GM19238 (cell line): Measurements from ENCODE around the gene ZMYND8.
"Not testable (repeated sequence)": the region's sequence is repeated elsewhere in the genome, so short reads cannot be mapped to it uniquely, and the experiment has no call there.

Experiments used
- DNase-seq: peaks from one replicate; pipeline ENCODE4 v3.0.0; 2011; ENCODE audit warnings: low spot score; ENCODE audit not compliant: insufficient read length

The ZMYND8 gene

GRCh38 chr20:47287609-47288144 lies 68.8 kb downstream of the ZMYND8 start:
- no peak for DNase-seq

DNA sequence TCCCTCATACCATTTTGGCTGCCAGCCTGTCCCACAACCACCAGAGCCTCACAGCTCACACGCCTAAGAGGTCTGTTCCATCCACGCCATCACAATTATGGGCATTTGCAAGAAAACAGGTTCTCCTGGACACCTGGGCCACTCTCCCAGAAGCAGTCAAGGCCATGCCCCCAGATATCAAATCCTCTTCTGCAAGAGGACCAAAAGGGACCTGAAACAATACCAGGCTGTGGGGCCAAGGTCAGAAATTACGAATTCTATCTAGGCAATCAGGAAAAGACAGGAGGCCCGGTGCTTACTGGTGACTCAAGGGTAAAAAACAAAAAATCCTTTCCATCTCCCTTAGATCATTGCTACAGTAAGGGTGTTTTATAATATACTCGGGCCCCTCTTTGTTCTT lies 69.8 kb downstream of the ZMYND8 start:
- no peak for DNase-seq

- no peak for DNase-seq
Observed at GRCh38 chr20:47285189-47285588, 71.3 kb downstream of the ZMYND8 start.

- DNase-seq = no peak
Observed at GRCh38 chr20:47284373-47284772, 72.1 kb downstream of the ZMYND8 start.

- no peak for DNase-seq
Observed at GRCh38 chr20:47283411-47283810, 73.1 kb downstream of the ZMYND8 start.

GRCh38 chr20:47282864-47283263 lies 73.6 kb downstream of the ZMYND8 start:
- DNase-seq = no peak

GRCh38 chr20:47281376-47281775 lies 75.1 kb downstream of the ZMYND8 start:
- DNase-seq = no peak

DNA sequence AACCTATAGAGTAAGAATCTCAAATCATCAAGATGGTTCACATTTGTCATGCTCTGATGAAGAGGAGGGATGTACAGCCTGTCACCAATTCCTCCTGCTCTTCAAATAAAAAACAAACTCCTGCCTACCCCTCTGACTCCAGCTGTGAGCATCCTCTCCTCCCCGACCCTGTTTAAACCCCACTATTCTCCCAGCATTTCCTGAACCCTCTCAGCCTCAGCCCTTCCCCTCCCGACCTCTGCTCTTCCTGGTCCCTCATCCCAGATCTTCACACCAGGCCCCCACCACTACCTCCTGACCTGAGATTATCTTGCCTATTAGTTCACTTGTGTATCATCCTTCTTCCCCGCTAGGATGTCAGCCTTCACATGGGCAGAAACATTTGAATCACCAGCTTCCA lies 75.8 kb downstream of the ZMYND8 start:
- DNase-seq = no peak

- DNase-seq = no peak
Observed at GRCh38 chr20:47280228-47280627, 76.3 kb downstream of the ZMYND8 start.

- no peak for DNase-seq
Observed at GRCh38 chr20:47278907-47279348, 77.6 kb downstream of the ZMYND8 start.

DNA sequence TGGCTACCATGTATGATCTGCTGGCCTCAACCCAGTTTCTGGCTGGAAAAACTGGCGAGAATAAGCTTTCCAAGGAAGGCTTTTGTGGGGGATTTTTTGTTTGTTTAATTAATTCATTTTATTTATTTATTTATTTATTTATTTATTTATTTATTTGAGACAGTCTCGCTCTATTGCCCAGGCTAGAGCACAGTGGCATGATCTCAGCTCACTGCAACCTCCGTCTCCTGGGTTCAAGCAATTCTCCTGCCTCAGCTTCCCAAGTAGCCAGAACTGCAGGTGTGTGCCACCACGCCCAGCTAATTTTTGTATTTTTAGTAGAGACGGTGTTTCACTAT lies 79.0 kb downstream of the ZMYND8 start:
- DNase-seq = not testable (repeated sequence)

DNA sequence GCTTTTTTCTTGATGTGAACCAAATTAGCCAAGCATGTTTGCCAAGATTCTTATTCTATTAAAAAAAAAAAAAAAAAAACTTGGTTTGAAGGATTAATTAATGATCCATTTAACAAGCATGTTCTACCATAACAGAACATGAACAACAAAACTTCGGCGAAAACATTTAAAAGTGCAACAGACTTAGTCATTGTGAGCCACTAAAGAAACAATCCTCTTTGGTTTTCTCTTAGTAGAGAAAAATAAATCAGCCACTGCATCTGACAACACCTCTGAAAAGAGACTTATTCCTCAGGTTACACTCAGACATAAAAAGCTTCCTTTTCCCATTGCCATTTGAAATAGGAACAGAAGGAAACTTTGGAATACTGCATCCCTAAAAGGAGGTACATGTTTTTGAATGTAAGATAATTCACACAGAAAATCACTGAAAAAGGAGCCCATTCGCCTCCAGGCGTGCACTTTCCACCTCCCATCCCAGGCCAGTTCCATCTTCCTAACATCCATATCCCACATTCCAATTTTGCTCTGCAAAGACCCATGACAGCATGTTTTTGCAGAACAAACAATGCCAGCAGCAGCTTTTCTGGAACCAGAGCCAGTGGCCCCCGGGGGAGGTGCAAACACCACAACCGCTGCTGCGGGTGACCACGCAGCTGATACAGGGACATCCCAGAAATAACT lies 79.5 kb downstream of the ZMYND8 start:
- DNase-seq = no peak

DNA sequence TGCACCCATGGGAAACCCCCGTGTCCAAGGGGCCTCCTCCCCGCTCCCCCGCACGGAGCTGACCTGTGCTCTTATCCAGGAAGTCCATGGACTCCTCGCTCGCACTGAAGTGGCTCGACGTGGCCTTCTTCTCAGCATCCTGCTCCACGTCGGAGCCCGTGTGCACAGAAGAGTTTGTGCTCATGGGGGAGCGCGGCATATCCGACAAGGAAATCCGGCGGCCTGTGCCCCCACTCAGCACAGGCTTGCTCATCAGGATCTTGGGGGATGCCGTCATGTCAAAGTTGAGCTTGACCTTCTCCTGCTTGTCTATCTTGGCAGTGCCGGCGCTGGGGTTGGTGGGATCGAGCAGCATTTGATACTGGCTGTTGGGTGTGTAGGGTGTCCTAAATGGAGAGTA lies 80.2 kb downstream of the ZMYND8 start:
- DNase-seq = no peak

GRCh38 chr20:47275548-47275947 lies 81.0 kb downstream of the ZMYND8 start:
- DNase-seq = no peak

- DNase-seq = peak; percentile 43
Observed at GRCh38 chr20:47274401-47275108, 81.9 kb downstream of the ZMYND8 start.

GRCh38 chr20:47273591-47274235 lies 82.8 kb downstream of the ZMYND8 start:
- no peak for DNase-seq

- DNase-seq = peak; percentile 35
Observed at GRCh38 chr20:47272893-47273590, 83.5 kb downstream of the ZMYND8 start.

GRCh38 chr20:47271046-47271615 lies 85.4 kb downstream of the ZMYND8 start:
- no peak for DNase-seq

GRCh38 chr20:47269309-47270165 lies 87.0 kb downstream of the ZMYND8 start:
- no peak for DNase-seq

DNA sequence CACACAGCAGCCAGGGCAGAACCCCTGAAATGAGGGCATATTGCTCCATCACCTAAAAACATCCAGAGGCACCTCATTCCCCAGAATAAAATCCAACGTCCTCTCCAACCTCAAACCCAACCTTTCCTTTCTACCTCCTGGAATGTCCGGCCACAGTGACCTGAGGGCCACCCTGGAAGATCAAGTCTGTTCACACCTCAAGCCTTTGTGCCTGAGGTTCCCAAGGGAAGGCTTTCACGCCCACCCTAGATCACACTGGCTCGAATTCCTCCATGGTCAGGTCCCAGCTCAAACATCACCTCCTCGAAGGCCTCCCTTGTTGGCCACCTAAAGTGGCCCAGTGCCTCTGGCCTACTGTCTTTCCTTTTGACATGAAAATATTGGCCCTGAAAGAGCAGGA lies 88.9 kb downstream of the ZMYND8 start:
- no peak for DNase-seq
